Left lung (tissue), 10 donors: ENCODE data around the gene FAM151B. TPM values are rescaled to one million over a fixed set of nuclear protein-coding genes. Genes with fewer than 3 reads are reported as not detected.

Experiments used
- ATAC-seq: fragments of 200-7000 bp; cut with Tn5 transposase; one replicate; pipeline ENCODE4 v1.9.1; 2020; ENCODE audit warnings: moderate library complexity
- DNase-seq, 4 donors: peaks; one replicate each; pipeline ENCODE4 v3.0.0-alpha.2; 2013 to 2020
- H3K27ac ChIP-seq, 2 donors: fragments of 200-600 bp; sonication (generic) in 1 of 2; one replicate each; pipeline versions ENCODE4 v1.5.0 to v1.8.0; 2020 to 2021
- H3K27me3 ChIP-seq, 2 donors: fragments of 200-600 bp; sonication (generic) in 1 of 2; one replicate each; pipeline versions ENCODE4 v1.5.0 to v1.8.0; 2020 to 2021
- H3K36me3 ChIP-seq, 2 donors: fragments of 200-600 bp; sonication (generic) in 1 of 2; one replicate each; pipeline versions ENCODE4 v1.5.0 to v1.8.0; 2020 to 2021
- H3K4me1 ChIP-seq, 2 donors: fragments of 200-600 bp; one replicate each; pipeline ENCODE4 v1.8.0; 2021
- H3K4me3 ChIP-seq, 2 donors: fragments of 200-600 bp; sonication (generic) in 1 of 2; one replicate each; pipeline versions ENCODE4 v1.5.0 to v1.8.0; 2020 to 2021; ENCODE audit warnings: mild to moderate bottlenecking in 1 of 2
- H3K9me3 ChIP-seq, 2 donors: fragments of 200-600 bp; sonication (generic) in 1 of 2; one replicate each; pipeline versions ENCODE4 v1.5.0 to v1.8.0; 2020 to 2021
- intact Hi-C, 2 donors: fragments of 100-400 bp; cut with DNase I; formaldehyde crosslinking; loops; one replicate each; pipeline versions ENCODE4 v1.11.2 to v1.14.2; 2022
- polyA plus RNA-seq, 6 donors: library from polyadenylated mRNA; unstranded; fragments of 120-200 nt; gene quantifications; one replicate each; pipeline ENCODE4 v1.2.1, GENCODE V29; 2013; ENCODE audit not compliant: insufficient read length in 6 of 6
- total RNA-seq, 2 donors: library from RNA; stranded (reverse); fragmentation: NEBNext Ultra II Directional; extraction: Animal tissue kit (Norgen Biotek cat#: 25700); gene quantifications; one replicate each; pipeline ENCODE4 v1.2.1, GENCODE V29; 2021
- TF ChIP-seq, protein P1 (sequence below), 2 donors: fragments of 200-600 bp; sonication (generic) in 1 of 2; IDR thresholded peaks; one replicate each; pipeline versions ENCODE4 v1.5.0 to v1.8.0; 2021; ENCODE audit warnings: antibody characterized with exemption in 2 of 2
- donor health status: DM: no; HTN: yes; CAD: no.
- donor health status: DM: no; HTN: no; CAD: no.

FAM151B gene
- total and polyA plus RNA-seq, 8 donors = 2.6 to 4.7 (median 3.0) TPM

DNA sequence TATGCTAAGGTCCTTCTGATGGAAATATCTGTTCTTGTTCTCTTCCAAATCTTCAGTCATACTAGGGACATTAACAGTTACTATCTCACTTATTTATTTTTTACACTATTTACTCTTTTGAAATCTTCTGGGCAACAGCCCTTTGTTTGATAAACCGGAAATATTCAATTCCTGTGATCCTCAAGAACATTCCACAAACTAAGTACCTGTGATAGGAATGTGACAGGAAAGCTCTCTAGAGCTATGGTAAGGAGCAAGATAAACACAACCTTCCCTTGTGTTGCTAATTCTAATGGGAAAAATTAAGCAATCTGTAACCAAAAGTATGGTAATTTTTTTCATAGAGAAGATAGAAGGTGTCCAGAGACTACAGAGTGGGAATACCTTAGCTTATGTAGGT lies 104.2 kb downstream of the FAM151B start:
- H3K4me1 ChIP-seq = peaks cover 0 to 7% of the 10 kb centered on the region in 2 donors
- H3K27ac ChIP-seq = no peak overlapping the region
- DNase-seq = no peak
- H3K9me3 ChIP-seq = no peaks in the 10 kb centered on the region
- no peaks in the 10 kb centered on the region for H3K27me3 ChIP-seq
- peak; percentile 82 for ATAC-seq
- H3K36me3 ChIP-seq = no peaks in the 10 kb centered on the region
- TF ChIP-seq, protein P1, sequence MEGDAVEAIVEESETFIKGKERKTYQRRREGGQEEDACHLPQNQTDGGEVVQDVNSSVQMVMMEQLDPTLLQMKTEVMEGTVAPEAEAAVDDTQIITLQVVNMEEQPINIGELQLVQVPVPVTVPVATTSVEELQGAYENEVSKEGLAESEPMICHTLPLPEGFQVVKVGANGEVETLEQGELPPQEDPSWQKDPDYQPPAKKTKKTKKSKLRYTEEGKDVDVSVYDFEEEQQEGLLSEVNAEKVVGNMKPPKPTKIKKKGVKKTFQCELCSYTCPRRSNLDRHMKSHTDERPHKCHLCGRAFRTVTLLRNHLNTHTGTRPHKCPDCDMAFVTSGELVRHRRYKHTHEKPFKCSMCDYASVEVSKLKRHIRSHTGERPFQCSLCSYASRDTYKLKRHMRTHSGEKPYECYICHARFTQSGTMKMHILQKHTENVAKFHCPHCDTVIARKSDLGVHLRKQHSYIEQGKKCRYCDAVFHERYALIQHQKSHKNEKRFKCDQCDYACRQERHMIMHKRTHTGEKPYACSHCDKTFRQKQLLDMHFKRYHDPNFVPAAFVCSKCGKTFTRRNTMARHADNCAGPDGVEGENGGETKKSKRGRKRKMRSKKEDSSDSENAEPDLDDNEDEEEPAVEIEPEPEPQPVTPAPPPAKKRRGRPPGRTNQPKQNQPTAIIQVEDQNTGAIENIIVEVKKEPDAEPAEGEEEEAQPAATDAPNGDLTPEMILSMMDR (IDR thresholded peaks at IDR 0.05) = no peak
- no peak overlapping the region for H3K4me3 ChIP-seq
- intact Hi-C loops = no loop called here

Other genes with a start within 250 kb of the FAM151B start
- gene SERINC5, start 232.1 kb upstream of the FAM151B start, total RNA-seq = 10 to 100 TPM; 57.0 to 80.7 TPM
- gene SERINC5, start 232.1 kb upstream of the FAM151B start, polyA plus RNA-seq = 10 to 100 TPM; 36.7 to 52.6 (median 43.2) TPM
- gene SPZ1, start 168.1 kb upstream of the FAM151B start, total RNA-seq = not detected
- not detected for gene SPZ1, start 168.1 kb upstream of the FAM151B start, polyA plus RNA-seq
- 10 to 100 TPM; 56.3 to 58.5 TPM for gene ZFYVE16, start 80.0 kb upstream of the FAM151B start, total RNA-seq
- 100 to 1,000 TPM in 1 of 6 donors, 10 to 100 TPM in 5; 72.6 to 104 (median 82.0) TPM for gene ZFYVE16, start 80.0 kb upstream of the FAM151B start, polyA plus RNA-seq
- 1 to 10 TPM in 1 of 2 donors, under 1 TPM in 1; 0.15 to 2.8 TPM for gene ANKRD34B, start 82.2 kb downstream of the FAM151B start, total RNA-seq
- under 1 TPM in 3 of 6 donors, not detected in 3; 0.03 to 0.04 (median 0.03) TPM for gene ANKRD34B, start 82.2 kb downstream of the FAM151B start, polyA plus RNA-seq
- 10 to 100 TPM; 12.7 to 14.5 TPM for gene MSH3, start 166.6 kb downstream of the FAM151B start, total RNA-seq
- 10 to 100 TPM; 13.5 to 20.1 (median 17.8) TPM for gene MSH3, start 166.6 kb downstream of the FAM151B start, polyA plus RNA-seq
- gene DHFR, start 166.9 kb downstream of the FAM151B start, total RNA-seq = 10 to 100 TPM; 19.5 to 23.9 TPM
- gene DHFR, start 166.9 kb downstream of the FAM151B start, polyA plus RNA-seq = 10 to 100 TPM; 31.3 to 69.8 (median 50.6) TPM